Liver (tissue), 9 donors: Measurements from ENCODE around the gene MIPEP. TPM values are rescaled to one million over a fixed set of nuclear protein-coding genes. Genes with fewer than 3 reads are reported as not detected.

Source experiments
- DNase-seq: peaks from one replicate; pipeline ENCODE4 v3.0.0-alpha.2; 2017; ENCODE audit warnings: low spot score
- H3K27ac ChIP-seq, 2 donors: one replicate each; pipeline ENCODE4 v1.7.0; 2013; ENCODE audit warnings: inconsistent platforms in 2 of 2, low read length in 2 of 2, control low read depth in 1 of 2, low read depth in 1 of 2, mild to moderate bottlenecking in 1 of 2
- H3K27me3 ChIP-seq, 4 donors: one replicate each; pipeline versions ENCODE4 v1.6.1 to v1.7.0; 2013; ENCODE audit warnings: low read length in 3 of 4, inconsistent platforms in 1 of 4, mild to moderate bottlenecking in 1 of 4, moderate library complexity in 1 of 4; ENCODE audit not compliant: control insufficient read depth in 4 of 4, insufficient read depth in 4 of 4
- H3K36me3 ChIP-seq, 4 donors: one replicate each; pipeline versions ENCODE4 v1.6.1 to v1.7.0; 2013; ENCODE audit warnings: low read length in 3 of 4, mild to moderate bottlenecking in 3 of 4, low read depth in 1 of 4, moderate library complexity in 1 of 4; ENCODE audit not compliant: control insufficient read depth in 4 of 4, insufficient read depth in 3 of 4
- H3K4me1 ChIP-seq, 4 donors: one replicate each; pipeline versions ENCODE4 v1.6.1 to v1.7.0; 2013; ENCODE audit warnings: low read length in 3 of 4, mild to moderate bottlenecking in 3 of 4, moderate library complexity in 1 of 4; ENCODE audit not compliant: control insufficient read depth in 4 of 4, insufficient read depth in 4 of 4
- H3K4me3 ChIP-seq, 3 donors: one replicate each; pipeline versions ENCODE4 v1.6.1 to v1.7.0; 2013; ENCODE audit warnings: low read length in 3 of 3, control low read depth in 1 of 3, low read depth in 1 of 3, mild to moderate bottlenecking in 1 of 3
- H3K9ac ChIP-seq, 2 donors: one replicate each; pipeline ENCODE4 v1.7.0; 2013; ENCODE audit warnings: low read length in 2 of 2, mild to moderate bottlenecking in 2 of 2, moderate library complexity in 2 of 2, control low read depth in 1 of 2, low read depth in 1 of 2
- H3K9me3 ChIP-seq, 4 donors: one replicate each; pipeline versions ENCODE4 v1.6.1 to v1.7.0; 2013; ENCODE audit warnings: low read length in 3 of 4; ENCODE audit not compliant: control insufficient read depth in 4 of 4
- FOXA1 ChIP-seq: IDR thresholded peaks from 2 replicates; pipeline ENCODE4 v1.6.1; 2016; ENCODE audit warnings: antibody characterized with exemption
- FOXA2 ChIP-seq: IDR thresholded peaks from 2 replicates; pipeline ENCODE4 v1.6.1; 2016; ENCODE audit warnings: antibody characterized with exemption
- GABPA ChIP-seq, 2 donors: IDR thresholded peaks in 1 of 2; conservative IDR thresholded peaks in 1 of 2; 2 replicates each; pipeline ENCODE4 v1.6.1; 2016; ENCODE audit warnings: antibody characterized with exemption in 2 of 2, mild to moderate bottlenecking in 1 of 2, moderate library complexity in 1 of 2
- HNF4G ChIP-seq: IDR thresholded peaks from 2 replicates; pipeline ENCODE4 v1.6.1; 2016; ENCODE audit warnings: antibody characterized with exemption
- NR2F2 ChIP-seq: IDR thresholded peaks from 2 replicates; pipeline ENCODE4 v1.6.1; 2016; ENCODE audit warnings: antibody characterized with exemption
- RAD21 ChIP-seq, 2 donors: IDR thresholded peaks; 2 replicates each; pipeline ENCODE4 v1.6.1; 2016; ENCODE audit warnings: antibody characterized with exemption in 2 of 2, mild to moderate bottlenecking in 2 of 2
- SP1 ChIP-seq: IDR thresholded peaks from 2 replicates; pipeline ENCODE4 v1.6.1; 2018; ENCODE audit warnings: antibody characterized with exemption, mild to moderate bottlenecking
- WGBS: extraction: QIAGEN DNeasy Blood & Tissue Kit; methylation state at CpG from one replicate; pipeline ENCODE4 v1.1.7; 2013; 5-methylcytosine and 5-hydroxymethylcytosine counted together
- polyA plus RNA-seq, 2 donors: library from polyadenylated mRNA; stranded (reverse) in 1 of 2; unstranded in 1 of 2; fragments of 200-250 nt in 1 of 2; fragments of >200 nt in 1 of 2; fragmentation: Nextera tagmentation in 1 of 2; extraction: Ambion mirVana in 1 of 2; gene quantifications; one replicate each; pipeline versions ENCODE4 v1.2.1 to v1.2.3, GENCODE V29; 2013 to 2015
- total RNA-seq, 2 donors: library from RNA; depleted of rRNA; stranded (reverse); fragments of >200 nt; gene quantifications; one replicate each; pipeline ENCODE4 v1.2.3, GENCODE V29; 2014
- TF ChIP-seq, protein P1 (sequence below): IDR thresholded peaks from 2 replicates; pipeline ENCODE4 v1.6.1; 2016; ENCODE audit warnings: antibody characterized with exemption
- TF ChIP-seq, protein P2 (sequence below): IDR thresholded peaks from 2 replicates; pipeline ENCODE4 v1.6.1; 2016; ENCODE audit warnings: antibody characterized with exemption, mild to moderate bottlenecking
- TF ChIP-seq, protein P3 (sequence below): IDR thresholded peaks from 2 replicates; pipeline ENCODE4 v1.6.1; 2016; ENCODE audit warnings: antibody characterized with exemption
- TF ChIP-seq, protein P4 (sequence below): fragments of 150-350 bp; IDR thresholded peaks from 2 replicates; pipeline ENCODE4 v1.5.1; 2017; ENCODE audit warnings: improper control_type of control experiment, low read depth, low read length; ENCODE audit not compliant: missing input control
- TF ChIP-seq, protein P5 (sequence below): IDR thresholded peaks from 2 replicates; pipeline ENCODE4 v1.6.1; 2016; ENCODE audit warnings: antibody characterized with exemption
- donor health status: healthy.
- donor health status: healthy.
- donor health status: healthy.
- donor health status: healthy.
- donor health status: healthy.

MIPEP gene
- total and polyA plus RNA-seq, 4 donors = 7.4 to 11.7 (median 10.2) TPM

DNA sequence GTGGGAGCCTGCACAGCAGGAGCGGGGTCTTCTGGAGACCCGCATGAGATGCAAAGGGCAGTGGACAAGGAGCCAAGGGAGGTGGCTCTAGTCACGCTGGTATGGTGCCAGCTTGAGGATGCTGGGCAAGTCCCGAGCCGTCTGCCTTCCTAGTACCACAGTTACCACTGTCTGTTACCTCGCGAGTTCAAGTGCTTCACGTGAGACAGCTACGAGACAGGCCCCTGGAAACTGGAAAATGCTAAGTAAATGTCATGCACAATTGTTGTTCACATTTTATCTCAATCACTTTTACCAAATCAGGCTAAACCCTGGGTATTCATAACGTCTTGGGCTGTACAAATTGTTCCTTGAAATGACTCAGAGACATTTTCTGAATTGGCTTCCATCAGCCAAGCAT, 163.3 kb downstream of the MIPEP start:
- no peak for TF ChIP-seq RAD21 (IDR thresholded peaks at IDR 0.05)
- H3K9ac ChIP-seq = no peak overlapping the region
- DNase-seq = no peak
- H3K9me3 ChIP-seq = no peaks in the 10 kb centered on the region
- H3K36me3 ChIP-seq = no peaks in the 10 kb centered on the region
- no peak overlapping the region for H3K4me3 ChIP-seq
- H3K27ac ChIP-seq = no peak overlapping the region
- 95% methylated on average over 10 of the region's 10 CpGs for WGBS
- no peaks in the 10 kb centered on the region for H3K27me3 ChIP-seq
- H3K4me1 ChIP-seq = no peaks in the 10 kb centered on the region

DNA sequence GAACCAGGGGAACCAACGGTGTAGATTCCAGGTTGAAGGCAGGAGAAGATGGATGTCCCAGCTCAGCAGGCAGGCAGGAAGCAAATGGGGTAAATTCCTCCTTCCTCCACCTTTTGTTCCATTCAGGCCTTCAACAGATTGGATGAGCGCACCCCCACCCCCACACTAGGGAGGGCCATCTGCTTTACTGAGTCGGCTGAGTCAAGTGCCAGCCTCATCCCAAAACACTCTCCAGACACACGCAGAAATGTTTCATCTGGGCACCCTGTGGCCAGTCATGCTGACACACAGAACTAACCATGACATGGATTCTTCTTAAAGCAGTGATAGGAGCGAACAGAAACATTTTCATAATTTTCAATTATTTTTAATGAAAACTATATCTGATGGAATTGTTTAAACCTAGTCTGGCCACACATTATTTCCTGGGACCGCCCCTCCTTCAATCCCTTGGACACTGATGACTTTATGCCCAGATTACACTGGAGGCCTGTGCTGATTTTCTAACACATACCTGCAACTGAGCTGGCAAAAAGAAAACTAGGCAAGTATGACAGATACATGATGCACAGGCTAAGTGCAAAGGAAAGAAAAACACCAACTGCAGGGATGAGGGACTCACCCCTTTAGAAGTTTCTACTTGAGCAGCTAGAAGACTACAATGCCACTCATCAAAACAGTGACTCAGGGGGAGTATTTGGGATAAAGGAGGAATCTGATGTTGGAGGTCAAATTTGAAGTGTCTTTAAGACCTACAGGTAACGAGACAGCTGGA, 164.8 kb downstream of the MIPEP start:
- no peaks in the 10 kb centered on the region for H3K36me3 ChIP-seq
- no peak for DNase-seq
- TF ChIP-seq NR2F2 (no peak), SP1 (no peak), FOXA1 (no peak), RAD21 (IDR thresholded peaks at IDR 0.05) (no peak), FOXA2 (no peak), GABPA (IDR thresholded peaks at IDR 0.05 in 1 of 2, conservative IDR thresholded peaks at IDR 0.05 in 1 of 2) (no peak), HNF4G (no peak)
- TF ChIP-seq, protein P1, sequence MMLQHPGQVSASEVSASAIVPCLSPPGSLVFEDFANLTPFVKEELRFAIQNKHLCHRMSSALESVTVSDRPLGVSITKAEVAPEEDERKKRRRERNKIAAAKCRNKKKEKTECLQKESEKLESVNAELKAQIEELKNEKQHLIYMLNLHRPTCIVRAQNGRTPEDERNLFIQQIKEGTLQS = no peak
- TF ChIP-seq, protein P2, sequence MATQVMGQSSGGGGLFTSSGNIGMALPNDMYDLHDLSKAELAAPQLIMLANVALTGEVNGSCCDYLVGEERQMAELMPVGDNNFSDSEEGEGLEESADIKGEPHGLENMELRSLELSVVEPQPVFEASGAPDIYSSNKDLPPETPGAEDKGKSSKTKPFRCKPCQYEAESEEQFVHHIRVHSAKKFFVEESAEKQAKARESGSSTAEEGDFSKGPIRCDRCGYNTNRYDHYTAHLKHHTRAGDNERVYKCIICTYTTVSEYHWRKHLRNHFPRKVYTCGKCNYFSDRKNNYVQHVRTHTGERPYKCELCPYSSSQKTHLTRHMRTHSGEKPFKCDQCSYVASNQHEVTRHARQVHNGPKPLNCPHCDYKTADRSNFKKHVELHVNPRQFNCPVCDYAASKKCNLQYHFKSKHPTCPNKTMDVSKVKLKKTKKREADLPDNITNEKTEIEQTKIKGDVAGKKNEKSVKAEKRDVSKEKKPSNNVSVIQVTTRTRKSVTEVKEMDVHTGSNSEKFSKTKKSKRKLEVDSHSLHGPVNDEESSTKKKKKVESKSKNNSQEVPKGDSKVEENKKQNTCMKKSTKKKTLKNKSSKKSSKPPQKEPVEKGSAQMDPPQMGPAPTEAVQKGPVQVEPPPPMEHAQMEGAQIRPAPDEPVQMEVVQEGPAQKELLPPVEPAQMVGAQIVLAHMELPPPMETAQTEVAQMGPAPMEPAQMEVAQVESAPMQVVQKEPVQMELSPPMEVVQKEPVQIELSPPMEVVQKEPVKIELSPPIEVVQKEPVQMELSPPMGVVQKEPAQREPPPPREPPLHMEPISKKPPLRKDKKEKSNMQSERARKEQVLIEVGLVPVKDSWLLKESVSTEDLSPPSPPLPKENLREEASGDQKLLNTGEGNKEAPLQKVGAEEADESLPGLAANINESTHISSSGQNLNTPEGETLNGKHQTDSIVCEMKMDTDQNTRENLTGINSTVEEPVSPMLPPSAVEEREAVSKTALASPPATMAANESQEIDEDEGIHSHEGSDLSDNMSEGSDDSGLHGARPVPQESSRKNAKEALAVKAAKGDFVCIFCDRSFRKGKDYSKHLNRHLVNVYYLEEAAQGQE = no peak
- TF ChIP-seq, protein P3, sequence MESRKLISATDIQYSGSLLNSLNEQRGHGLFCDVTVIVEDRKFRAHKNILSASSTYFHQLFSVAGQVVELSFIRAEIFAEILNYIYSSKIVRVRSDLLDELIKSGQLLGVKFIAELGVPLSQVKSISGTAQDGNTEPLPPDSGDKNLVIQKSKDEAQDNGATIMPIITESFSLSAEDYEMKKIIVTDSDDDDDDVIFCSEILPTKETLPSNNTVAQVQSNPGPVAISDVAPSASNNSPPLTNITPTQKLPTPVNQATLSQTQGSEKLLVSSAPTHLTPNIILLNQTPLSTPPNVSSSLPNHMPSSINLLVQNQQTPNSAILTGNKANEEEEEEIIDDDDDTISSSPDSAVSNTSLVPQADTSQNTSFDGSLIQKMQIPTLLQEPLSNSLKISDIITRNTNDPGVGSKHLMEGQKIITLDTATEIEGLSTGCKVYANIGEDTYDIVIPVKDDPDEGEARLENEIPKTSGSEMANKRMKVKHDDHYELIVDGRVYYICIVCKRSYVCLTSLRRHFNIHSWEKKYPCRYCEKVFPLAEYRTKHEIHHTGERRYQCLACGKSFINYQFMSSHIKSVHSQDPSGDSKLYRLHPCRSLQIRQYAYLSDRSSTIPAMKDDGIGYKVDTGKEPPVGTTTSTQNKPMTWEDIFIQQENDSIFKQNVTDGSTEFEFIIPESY = no peak
- TF ChIP-seq, protein P4, sequence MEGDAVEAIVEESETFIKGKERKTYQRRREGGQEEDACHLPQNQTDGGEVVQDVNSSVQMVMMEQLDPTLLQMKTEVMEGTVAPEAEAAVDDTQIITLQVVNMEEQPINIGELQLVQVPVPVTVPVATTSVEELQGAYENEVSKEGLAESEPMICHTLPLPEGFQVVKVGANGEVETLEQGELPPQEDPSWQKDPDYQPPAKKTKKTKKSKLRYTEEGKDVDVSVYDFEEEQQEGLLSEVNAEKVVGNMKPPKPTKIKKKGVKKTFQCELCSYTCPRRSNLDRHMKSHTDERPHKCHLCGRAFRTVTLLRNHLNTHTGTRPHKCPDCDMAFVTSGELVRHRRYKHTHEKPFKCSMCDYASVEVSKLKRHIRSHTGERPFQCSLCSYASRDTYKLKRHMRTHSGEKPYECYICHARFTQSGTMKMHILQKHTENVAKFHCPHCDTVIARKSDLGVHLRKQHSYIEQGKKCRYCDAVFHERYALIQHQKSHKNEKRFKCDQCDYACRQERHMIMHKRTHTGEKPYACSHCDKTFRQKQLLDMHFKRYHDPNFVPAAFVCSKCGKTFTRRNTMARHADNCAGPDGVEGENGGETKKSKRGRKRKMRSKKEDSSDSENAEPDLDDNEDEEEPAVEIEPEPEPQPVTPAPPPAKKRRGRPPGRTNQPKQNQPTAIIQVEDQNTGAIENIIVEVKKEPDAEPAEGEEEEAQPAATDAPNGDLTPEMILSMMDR = no peak
- TF ChIP-seq, protein P5, sequence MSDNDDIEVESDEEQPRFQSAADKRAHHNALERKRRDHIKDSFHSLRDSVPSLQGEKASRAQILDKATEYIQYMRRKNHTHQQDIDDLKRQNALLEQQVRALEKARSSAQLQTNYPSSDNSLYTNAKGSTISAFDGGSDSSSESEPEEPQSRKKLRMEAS = no peak
- no peak overlapping the region for H3K27ac ChIP-seq
- WGBS = 87% methylated on average over 7 of the region's 7 CpGs
- H3K27me3 ChIP-seq = no peaks in the 10 kb centered on the region
- H3K9me3 ChIP-seq = no peaks in the 10 kb centered on the region
- no peak overlapping the region for H3K4me3 ChIP-seq
- H3K4me1 ChIP-seq = no peaks in the 10 kb centered on the region
- no peak overlapping the region for H3K9ac ChIP-seq
